Bone marrow (tissue), 2 donors: Measurements from ENCODE around the gene ITGA7.
"Not testable (repeated sequence)": the region's sequence is repeated elsewhere in the genome, so short reads cannot be mapped to it uniquely, and the experiment has no call there.

ENCODE experiments used
- DNase-seq, 2 donors: peaks; one replicate each; lab custom pipeline; 2025; lab: John Stamatoyannopoulos, UW

Gene ITGA7

DNA sequence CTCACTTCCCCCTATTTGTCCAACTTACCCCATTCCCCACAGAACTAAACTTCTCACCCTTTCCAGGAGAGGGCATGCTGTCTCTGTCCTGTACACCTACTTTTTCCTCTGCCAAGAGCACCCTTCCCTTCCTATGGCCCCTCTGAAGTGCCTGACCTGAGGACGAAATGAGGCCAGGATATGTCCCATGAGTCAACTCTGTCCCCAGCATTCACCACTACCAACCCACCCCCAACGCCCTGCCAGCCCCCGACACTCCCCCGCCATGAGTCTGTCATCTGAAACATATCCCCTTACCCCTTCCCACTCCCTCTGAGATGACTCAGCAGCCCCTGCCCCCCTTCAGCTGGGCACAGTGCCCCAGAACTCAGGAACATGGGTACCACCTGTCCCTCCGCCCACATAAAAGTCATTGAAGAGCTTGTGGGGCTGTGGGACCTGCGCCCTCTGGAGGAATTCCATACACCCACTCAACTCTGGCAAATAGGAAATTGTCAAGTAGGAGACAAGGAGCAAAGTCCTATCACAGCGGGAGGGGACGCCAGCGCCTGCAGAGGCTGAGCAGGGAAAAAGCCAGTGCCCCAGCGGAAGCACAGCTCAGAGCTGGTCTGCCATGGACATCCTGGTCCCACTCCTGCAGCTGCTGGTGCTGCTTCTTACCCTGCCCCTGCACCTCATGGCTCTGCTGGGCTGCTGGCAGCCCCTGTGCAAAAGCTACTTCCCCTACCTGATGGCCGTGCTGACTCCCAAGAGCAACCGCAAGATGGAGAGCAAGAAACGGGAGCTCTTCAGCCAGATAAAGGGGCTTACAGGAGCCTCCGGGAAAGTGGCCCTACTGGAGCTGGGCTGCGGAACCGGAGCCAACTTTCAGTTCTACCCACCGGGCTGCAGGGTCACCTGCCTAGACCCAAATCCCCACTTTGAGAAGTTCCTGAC lies 26.3 kb downstream of the ITGA7 start:
- DNase-seq, result peak in 1 of 2 donors; percentile 49

DNA sequence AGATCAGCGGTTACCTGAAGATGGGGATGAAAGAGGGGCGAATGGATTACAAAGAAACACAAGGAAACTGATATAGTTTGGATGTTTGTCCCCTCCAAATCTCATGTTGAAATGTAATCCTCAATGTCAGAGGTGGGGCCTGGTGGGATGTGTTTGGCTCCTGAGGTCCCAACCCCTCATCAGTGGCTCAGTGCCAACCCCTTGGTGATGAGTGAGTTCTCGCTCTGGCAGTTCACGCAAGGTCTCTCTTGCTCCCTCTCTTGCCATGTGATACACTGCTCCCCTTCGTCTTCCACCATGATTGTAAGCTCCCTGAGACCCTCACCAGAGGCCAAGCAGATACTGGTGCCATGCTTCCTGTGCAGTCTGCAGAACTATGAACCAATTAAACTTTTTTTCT lies 28.0 kb downstream of the ITGA7 start:
- DNase-seq, result no peak

DNA sequence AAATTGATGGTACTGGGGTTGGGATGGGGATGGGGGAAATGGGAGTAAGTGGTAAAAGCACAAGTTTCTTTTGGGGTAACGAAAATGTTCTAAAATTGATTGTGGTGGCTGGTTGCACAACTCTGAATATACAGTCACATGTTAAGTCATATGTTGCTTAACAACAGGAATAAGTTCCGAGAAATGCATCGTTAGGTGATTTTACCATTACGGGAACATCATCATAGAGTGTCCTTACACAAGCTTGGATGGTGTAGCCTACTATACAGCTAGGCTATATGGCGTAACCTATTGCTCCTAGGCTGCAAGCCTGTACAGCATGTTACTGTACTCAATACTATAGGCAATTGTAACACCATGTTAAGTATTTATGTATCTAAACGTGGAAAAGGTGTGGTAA lies 31.0 kb downstream of the ITGA7 start:
- no peak for DNase-seq

DNA sequence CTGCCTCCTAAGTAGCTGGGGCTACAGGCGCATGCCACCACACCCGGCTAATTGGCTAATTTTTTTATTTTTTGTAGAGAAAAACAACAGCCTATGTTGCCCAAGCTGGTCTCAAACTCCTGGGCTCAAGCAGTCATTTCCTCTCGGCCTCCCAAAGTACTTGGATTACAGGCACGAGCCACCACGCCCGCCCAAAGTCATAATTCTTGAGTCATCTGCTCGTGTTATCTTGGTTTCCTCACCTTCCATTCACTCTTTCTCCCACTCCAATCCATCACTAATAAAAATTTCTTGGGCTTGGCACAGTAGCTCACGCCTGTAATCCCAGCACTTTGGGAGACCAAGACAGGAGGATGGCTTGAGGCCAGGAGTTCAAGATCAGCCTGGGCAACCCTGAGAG lies 32.0 kb downstream of the ITGA7 start:
- DNase-seq, result no peak

DNA sequence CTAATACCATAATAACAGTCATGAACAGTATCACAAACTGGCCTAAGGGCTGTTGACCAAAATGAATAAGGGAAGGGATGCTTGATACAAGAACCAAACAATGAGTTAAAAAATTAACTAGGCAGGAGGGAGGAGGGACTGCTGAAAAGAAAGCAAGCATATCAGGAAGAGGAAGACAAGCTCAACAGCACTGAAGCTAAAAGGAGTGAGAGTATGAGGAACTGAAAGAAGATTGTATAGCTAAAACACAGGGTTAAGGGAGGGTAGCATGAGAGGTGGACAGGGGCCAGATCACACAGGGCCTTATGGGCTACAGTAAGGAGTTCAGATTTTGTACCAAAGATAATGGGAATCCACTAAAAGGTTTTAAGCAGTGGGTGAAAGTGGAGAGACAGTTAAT lies 34.1 kb downstream of the ITGA7 start:
- DNase-seq, result no peak

DNA sequence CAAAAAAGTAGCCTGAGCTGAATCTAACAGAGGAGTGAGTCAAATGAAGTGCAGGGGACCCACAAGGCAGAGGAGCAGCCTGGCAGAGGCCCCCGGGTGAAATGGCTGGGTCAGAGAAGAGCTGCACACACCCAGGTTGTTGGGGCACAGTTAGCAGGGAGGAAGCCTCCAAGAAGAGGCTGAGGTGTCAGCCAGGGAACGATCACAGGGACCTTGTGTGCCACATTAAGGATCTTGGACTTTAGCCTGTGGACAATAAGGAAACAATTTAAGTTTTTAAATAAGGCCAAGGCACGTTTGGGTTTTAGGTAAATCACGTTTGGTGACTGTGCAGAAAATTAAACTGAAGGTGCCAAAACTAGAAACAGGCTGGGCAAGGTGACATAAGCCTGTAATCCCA lies 36.0 kb downstream of the ITGA7 start:
- DNase-seq, result no peak

DNA sequence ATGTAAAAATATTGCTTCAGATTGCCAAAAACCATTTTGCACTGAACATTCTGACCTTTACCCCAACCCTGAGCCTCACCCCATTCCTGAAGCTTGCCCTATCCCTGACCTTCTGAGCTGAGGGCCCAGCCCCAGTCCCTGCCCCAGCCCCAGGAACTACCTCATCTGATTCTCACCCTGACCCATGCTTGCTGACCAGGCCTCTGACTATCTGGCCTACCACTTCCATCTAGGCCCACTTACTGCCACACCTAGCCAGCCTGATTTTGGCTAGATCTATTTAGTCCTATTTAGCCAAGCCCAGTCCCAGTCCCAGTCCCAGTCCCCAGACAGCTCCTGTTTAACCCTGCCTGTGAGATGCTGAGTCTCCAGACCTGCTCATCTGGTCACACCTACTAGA lies 37.4 kb downstream of the ITGA7 start:
- DNase-seq, result no peak

DNA sequence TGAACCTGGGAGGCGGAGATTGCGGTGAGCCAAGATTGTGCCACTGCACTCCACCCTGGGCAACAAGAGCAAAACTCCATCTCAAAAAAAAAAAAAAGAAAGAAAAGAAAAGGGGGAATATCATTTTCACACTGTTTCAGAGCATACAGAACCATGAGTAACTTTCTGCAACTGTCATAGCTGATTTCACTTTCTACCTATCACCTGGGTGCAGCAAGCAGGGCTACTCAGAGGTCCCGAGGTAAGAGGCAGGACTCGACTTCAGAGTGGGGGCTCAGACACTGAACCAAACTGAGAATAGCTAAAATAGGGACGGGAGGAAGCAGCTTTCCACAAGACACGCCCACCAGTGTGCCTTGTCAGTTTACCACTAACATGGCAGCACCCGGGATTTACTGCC lies 41.2 kb downstream of the ITGA7 start:
- no peak for DNase-seq

DNA sequence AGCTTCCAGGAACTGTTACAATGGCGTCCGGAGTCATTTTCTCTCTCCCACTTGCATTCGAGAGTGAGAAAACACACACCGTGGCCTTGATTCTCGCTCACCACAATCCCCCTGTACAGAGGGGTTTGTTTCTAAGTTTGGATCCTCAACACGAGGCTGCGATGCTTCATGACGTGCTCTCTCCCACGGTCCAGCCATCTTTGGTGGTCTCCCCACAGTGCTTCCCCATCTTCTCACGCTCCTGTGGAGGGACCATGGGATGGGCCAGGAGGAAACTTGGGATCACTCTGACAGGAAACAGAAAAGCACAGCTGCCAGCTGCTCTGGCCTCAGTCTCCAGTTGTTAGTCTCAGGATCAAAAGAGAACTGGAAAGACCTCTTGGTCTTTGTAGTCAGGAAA lies 42.9 kb downstream of the ITGA7 start:
- DNase-seq, result no peak

DNA sequence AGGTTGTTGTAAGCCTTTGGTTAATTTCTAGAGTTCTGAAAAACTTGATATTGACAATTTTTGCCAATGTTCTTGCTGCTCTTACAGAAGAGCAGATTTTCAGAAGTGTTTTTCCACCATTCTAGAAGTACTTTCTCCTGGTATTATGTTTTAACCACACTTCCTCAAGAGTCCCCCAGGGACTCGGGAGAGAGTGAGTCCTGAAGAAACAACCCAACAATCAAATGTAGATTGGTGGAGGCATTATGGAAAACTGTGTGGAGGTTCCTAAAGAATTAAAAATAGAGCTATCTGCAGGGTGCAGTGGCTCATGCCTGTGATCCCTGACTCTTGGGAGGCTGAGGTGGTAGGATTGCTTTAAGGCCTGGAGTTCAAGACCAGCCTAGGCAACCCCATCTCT lies 44.3 kb downstream of the ITGA7 start:
- DNase-seq, result no peak

DNA sequence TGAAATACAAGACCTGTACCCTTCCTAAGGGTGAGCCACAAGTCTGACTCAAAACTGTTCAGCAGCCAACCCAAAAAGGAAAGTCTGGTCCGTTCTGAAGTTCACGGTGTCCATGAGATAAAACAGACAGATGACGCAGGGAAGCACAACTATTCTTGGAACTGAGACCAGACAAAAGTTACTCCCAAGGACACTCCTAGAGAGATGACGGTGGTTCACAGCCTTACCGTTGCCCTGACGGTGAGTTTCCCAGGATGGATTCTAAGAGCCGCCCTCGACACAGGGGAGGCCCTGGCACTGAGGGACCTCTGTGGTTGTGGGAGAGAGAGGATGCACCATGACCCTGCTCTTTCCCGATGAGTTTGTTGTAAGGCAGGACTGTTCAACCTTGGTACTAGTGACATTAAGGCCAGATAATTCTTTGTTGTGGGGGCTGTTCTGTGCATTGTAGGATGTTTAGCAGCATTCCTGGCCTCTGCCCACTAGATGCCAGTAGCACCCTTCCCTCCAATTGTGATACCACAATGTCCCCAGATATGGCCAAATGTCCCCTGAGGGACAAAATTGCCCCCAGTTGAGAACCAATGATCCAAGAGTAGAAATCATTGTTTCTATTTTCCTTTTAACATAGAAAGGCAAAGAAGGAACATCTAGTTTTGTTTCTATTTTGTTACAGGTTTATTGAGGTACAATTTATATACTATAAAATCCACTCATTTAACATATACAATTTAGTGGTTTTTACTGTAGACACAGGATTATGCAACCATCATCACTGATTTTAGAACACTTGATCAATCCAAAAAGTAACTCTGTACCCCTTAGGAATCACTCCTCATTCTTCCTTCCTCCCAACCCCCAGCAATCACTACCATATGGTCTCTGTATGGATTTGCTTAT lies 48.0 kb downstream of the ITGA7 start:
- DNase-seq, result no peak

DNA sequence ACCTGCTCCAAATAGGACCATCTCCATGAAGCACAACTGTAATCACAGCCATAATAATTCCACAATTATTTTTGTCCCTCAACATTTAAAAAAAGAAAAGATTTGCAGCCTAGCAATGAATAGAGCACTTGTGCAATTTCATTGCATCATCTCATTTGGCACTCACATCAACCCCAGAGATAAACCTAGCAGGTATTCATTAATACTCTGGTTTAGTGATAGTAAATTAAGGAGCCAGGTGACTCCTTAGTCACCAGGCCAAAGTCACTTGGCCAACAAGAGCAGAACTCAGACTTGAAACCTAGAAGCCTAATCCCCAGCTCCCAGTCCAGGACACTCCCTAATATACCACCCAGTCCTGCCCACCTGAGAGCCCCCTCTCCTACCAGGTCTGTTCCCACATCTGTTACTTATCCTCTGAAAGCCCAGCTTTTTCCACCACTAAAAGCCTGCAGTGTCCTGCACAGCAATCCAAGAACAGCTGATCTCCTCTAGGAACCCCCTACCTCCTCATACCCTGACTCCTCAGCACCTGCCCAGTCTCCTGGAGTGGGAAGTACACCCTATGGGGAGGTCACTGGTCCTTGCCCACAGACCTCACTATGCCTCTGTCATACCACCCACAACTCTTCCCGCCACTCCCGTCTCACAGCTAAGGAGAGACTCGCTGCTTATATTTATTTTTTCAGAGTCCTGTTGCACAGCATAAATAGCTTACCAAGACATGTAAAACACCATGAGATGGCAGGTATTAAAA lies 48.9 kb downstream of the ITGA7 start:
- no peak for DNase-seq

DNA sequence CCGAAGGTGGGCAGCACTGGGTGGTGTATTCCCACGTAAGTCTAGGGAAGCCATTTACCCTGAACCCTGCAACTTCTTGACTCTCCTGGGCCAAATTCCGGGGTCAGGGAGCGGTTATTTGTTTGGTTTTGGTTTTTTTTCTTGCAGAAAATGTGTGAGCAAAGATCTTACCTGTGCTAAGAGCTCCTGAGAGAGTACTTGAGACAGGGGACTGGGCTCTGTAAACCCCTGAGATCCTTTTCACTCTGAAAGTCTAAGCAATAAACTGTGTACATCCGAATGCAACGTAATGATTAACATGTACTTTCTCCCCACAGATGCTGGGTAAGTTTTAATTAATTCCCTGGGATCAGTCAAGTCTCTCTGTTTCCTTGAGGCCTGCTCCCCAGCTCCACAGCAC lies 49.5 kb downstream of the ITGA7 start:
- DNase-seq, result no peak

DNA sequence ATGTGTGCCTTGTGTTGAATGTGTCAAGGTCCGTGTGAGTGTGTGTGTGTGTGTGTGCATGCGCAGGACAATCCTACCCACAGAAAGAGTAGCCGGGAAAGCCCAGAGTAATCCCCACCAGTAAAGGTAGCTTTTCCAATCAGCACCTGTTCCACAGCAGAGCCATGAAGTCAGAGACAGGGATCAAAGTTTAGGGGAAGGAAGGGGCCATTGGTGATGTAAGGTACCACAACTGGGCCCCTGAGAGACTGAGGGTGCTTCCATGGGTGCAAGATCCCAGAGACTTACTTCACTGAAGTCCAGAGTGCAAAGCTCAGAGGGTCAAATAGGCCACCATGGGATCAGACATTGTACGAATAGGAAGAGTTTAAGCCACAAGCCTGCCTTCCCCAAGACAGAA lies 50.5 kb downstream of the ITGA7 start:
- no peak for DNase-seq

DNA sequence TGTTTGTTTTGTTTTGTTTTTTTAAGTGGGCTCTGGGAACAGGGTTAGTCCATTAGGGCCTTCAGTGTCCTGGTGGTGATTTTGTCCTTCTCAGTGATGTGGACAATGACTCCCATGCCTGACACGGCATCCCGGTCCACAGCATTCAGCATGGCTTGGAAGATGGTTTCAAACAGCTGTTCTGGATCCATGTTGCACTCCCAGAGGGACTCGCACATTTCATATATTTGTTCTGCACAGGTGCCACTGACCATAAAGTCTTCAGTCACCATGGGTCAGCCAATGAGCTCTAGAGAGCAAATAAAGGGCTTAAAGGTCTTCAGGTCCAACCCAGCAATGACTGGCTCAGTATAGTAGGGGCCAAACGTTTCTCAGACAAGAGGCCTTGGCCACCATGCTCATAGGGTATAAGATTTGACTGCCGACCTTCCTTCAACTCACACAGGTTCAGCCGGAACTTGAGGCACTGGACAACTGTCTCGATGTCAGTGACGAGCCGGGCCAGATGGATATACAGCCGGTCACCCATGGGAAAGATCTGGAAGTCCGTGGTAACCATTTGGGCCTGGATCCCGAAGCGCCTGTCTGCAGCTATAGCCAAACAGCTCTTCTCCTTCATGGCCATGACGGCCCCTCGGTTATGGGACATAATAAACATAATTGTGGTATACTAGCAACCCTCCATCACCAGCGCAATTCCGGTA lies 53.0 kb downstream of the ITGA7 start:
- no peak for DNase-seq

DNA sequence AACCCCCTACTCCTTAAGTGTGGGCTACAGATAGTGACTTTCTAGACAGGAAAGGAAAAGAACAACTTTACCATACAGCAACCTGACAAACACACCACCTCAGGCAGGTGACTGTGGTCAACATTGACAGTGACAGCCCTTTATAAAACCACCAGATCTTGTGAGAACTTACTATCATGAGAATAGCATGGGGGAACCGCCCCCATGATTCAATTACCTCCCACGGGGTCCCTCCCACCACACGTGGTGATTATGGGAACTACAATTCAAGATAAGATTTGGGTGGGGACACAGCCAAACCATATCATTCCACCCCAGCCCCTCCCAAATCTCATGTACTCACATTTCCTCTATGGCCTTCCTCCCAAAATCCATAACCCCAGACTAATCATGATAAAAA lies 54.7 kb downstream of the ITGA7 start:
- no peak for DNase-seq

DNA sequence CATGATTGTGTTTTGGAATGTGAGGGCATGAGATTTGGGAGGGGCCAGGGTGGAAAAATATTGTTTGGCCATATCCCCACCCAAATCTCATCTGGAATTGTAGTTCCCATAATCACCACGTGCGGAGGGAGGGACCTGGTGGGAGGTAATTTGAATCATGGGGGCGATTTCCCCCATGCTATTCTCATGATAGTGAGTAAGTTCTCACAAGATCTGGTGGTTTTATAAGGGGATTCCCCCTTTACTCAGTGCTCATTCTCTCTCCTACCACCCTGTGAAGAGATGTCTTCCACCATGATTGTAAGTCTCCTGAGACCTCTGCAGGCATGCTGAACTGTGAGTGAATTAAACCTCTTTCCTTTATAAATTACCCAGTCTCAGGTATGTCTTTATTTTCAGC lies 55.4 kb downstream of the ITGA7 start:
- DNase-seq, result no peak

DNA sequence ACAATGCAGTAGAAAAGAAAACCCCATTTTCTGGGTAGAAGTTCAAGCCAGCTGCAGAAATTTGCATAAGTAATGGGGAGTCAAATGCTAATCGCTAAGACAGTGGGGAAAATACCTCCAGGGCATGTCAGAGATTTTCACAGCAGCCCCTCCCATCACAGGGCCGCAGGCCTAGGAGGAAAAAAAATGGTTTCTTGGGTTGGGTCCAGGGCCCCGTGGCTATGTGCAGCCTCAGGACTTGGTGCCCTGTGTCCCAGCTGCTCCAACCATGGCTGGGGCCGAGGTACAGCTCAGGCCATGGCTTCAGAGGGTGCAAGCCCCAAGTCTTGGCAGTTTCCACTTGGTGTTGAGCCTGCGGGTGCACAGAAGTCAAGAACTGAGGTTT lies 56.4 kb downstream of the ITGA7 start:
- DNase-seq, result no peak

DNA sequence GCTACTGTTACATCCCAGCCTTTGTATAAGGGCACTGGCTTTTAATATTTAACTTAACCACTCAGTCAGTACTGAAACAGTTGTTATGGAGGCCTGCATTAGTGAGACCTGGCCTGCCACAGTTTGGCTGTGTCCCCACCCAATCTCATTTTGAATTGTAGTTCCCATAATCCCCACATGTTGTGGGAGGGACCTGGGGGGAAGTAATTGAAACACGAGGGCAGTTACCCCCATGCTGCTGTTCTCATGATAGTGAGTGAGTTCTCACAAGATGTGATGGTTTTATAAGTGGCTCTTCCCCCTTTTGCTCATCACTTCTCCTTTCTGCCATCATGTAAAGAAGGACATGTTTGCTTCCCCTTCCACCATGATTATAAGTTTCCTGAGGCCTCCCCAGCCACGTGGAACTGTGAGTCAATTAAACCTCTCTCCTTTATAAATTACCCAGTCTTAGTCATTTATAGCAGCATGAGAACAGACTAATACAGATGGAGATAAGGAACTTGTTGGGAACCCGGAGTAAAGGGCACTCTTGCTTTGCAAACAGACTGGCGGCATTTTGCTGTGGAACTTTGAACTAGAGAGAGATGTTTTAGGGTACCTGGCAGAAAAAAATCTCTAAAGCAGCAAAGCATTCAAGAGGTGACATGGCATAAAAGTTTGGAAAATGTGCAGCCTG lies 56.9 kb downstream of the ITGA7 start:
- not testable (repeated sequence) for DNase-seq

DNA sequence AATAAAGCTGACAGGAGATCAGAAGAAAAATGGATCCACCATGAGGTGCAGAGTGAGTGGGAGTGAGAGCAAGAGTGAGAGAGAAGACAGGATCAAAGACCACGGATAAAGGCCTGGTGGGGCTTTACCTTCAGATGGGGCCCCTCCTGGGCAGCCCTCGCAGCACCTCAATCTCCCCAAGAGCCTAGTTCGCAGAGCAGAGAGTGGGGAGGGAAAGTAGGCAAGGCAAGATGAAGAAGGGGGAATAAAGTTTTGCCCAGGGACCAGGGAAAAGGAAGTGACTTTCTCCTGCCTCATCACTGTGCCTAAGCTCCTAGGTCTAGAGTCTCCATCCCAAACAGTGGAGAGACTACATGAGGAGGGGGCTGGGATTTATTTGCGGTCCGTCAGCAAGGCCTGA lies 60.7 kb downstream of the ITGA7 start:
- DNase-seq, result no peak

DNA sequence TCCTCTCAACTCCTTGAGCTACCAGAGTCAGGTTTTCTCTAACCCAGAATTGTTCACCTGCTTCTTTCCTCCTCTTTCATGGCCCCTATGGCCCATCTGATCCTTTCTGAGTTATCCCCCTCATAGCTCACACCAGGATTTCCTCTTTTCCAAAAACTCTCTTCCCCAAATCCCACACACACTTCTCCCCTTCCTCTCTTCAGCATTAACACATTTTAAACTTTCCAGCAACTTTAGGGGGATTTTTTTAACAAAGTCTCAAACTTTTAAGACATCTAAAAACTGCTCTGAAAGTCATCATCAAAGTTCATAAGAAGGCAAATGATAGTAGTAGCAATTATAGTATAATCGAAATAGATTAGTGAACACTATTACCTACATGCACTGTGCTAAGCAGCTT lies 63.1 kb downstream of the ITGA7 start:
- DNase-seq, result no peak
